Ramos (cell line): ENCODE measurements around the gene DRG2.

ENCODE experiments used
- in situ Hi-C: fragments of 300-500 bp; cut with MboI; formaldehyde crosslinking; loops from one replicate; pipeline ENCODE4 v1.14.3; 2022; ENCODE audit warnings: low sequenced_read_pairs; ENCODE audit not compliant: unreplicated experiment

The DRG2 gene

GRCh38 chr17:18140648-18141047 lies 52.9 kb downstream of the DRG2 start:
- in situ Hi-C loops, result no loop called here

GRCh38 chr17:18141210-18141803 lies 53.6 kb downstream of the DRG2 start:
- in situ Hi-C loops, result no loop called here

GRCh38 chr17:18142417-18142816 lies 54.7 kb downstream of the DRG2 start:
- in situ Hi-C loops, result no loop called here

GRCh38 chr17:18143044-18143936 lies 55.5 kb downstream of the DRG2 start:
- in situ Hi-C loops, result no loop called here

- in situ Hi-C loops, result no loop called here
Observed at GRCh38 chr17:18144261-18144660, 56.5 kb downstream of the DRG2 start.

- in situ Hi-C loops, result no loop called here
Observed at GRCh38 chr17:18144855-18145254, 57.1 kb downstream of the DRG2 start.

GRCh38 chr17:18145811-18146210 lies 58.1 kb downstream of the DRG2 start:
- in situ Hi-C loops, result no loop called here

GRCh38 chr17:18146259-18146658 lies 58.5 kb downstream of the DRG2 start:
- in situ Hi-C loops, result no loop called here

- in situ Hi-C loops, result no loop called here
Observed at GRCh38 chr17:18146980-18147379, 59.2 kb downstream of the DRG2 start.

GRCh38 chr17:18148586-18148985 lies 60.8 kb downstream of the DRG2 start:
- in situ Hi-C loops, result no loop called here

- in situ Hi-C loops, result no loop called here
Observed at GRCh38 chr17:18151290-18151689, 63.5 kb downstream of the DRG2 start.

GRCh38 chr17:18155179-18155578 lies 67.4 kb downstream of the DRG2 start:
- in situ Hi-C loops, result no loop called here

GRCh38 chr17:18156171-18156975 lies 68.6 kb downstream of the DRG2 start:
- in situ Hi-C loops, result no loop called here

GRCh38 chr17:18156976-18157280 lies 69.2 kb downstream of the DRG2 start:
- in situ Hi-C loops, result no loop called here
